Measurements from ENCODE around the gene WWC1.

GRCh38 chr5:168464214-168464613 lies 172.8 kb downstream of the WWC1 start:
- no peak for TF ChIP-seq CTCF (IDR thresholded peaks at IDR 0.05)
- TF ChIP-seq POLR2A (IDR thresholded peaks at IDR 0.05): no peak

Data from body of pancreas (tissue), 4 donors.